ENCODE data around the gene TM4SF20.
"Not testable (repeated sequence)": the region's sequence is repeated elsewhere in the genome, so short reads cannot be mapped to it uniquely, and the experiment has no call there.

Gene TM4SF20

DNA sequence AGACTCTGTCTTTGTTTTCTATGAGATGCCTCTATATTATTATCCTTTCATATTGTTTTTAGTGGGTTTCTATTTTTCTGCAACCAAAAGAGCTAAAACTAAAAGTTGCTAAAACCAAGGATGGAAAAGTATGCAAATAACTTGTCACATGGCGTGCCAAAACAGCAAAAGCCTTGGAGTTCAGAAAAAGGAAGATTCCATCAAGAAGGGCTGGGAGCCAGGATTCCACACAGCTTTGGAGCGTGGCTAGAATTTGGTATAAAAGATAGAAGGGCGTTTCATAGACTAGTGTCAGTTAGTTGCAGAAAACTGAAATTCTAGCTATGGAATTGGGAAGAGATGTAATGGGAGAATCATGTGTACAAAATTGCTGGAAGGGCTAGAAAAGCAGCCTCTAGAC lies 4.6 kb upstream of the TM4SF20 start:
- Histone ChIP-seq H3K9me3 (ENCODE audit: control insufficient read depth, insufficient read depth, low read length) (no peaks in the 10 kb centered on the region), H3K9me2 (replicated peaks; ENCODE audit: control insufficient read depth, low read length) (no peaks in the 10 kb centered on the region), H4K20me1 (ENCODE audit: control insufficient read depth, insufficient read depth, low read depth, low read length) (no peaks in the 10 kb centered on the region), H3K79me2 (ENCODE audit: control insufficient read depth, low read length) (no peaks in the 10 kb centered on the region), H3F3A (ENCODE audit: control insufficient read depth, insufficient read depth) (no peaks in the 10 kb centered on the region), H3K4me2 (ENCODE audit: low read length) (no peak overlapping the region), H3K4me1 (ENCODE audit: control insufficient read depth, low read length) (peaks cover 9% of the 10 kb centered on the region), H3K27ac (ENCODE audit: low read depth, low read length) (no peak overlapping the region), H3K36me3 (ENCODE audit: control insufficient read depth, low read length) (no peaks in the 10 kb centered on the region), H3K4me3 (ENCODE audit: low read length) (no peak overlapping the region), H3K27me3 (ENCODE audit: control insufficient read depth, low read length) (no peaks in the 10 kb centered on the region)
- no peak for TF ChIP-seq CTCF (IDR thresholded peaks at IDR 0.05; ENCODE audit: low read depth, low read length, poor library complexity, severe bottlenecking)
- no peak for TF ChIP-seq EZH2phosphoT487 (IDR thresholded peaks at IDR 0.05; ENCODE audit: borderline replicate concordance, low read length)

GRCh38 chr2:227382241-227382835 lies 3.2 kb upstream of the TM4SF20 start:
- not testable (repeated sequence) for H3K36me3 ChIP-seq (ENCODE audit: control insufficient read depth, low read length); H3K4me1 ChIP-seq (ENCODE audit: control insufficient read depth, low read length); H3F3A ChIP-seq (ENCODE audit: control insufficient read depth, insufficient read depth); H3K9me3 ChIP-seq (ENCODE audit: control insufficient read depth, insufficient read depth, low read length); H3K27ac ChIP-seq (ENCODE audit: low read depth, low read length); H3K79me2 ChIP-seq (ENCODE audit: control insufficient read depth, low read length); H3K4me3 ChIP-seq (ENCODE audit: low read length); H3K4me2 ChIP-seq (ENCODE audit: low read length); H3K9me2 ChIP-seq (replicated peaks; ENCODE audit: control insufficient read depth, low read length); H3K27me3 ChIP-seq (ENCODE audit: control insufficient read depth, low read length); H4K20me1 ChIP-seq (ENCODE audit: control insufficient read depth, insufficient read depth, low read depth, low read length)

DNA sequence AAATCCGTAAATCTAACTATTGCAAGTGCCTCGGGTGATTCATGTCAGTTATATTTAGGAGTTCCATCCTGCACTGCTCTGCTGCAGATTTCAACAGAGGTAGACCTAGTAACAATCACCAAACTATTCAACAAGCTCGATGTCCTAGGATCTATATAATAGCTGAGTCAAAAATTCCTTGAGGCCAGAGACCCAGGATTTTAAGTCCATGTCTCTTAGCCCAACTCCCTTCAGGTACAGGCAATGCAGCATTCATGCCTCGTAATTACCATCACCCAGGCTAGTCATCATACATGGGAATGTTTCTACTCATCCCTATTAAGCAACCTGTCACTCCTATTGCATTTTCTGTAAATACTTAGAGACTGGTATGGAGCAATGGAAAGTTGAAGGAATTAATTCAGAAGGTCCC lies 729 bp downstream of the TM4SF20 start:
- H3K9me2 ChIP-seq (replicated peaks; ENCODE audit: control insufficient read depth, low read length), result no peaks in the 10 kb centered on the region
- no peaks in the 10 kb centered on the region for H3K9me3 ChIP-seq (ENCODE audit: control insufficient read depth, insufficient read depth, low read length)
- no peaks in the 10 kb centered on the region for H3K79me2 ChIP-seq (ENCODE audit: control insufficient read depth, low read length)
- H3K27ac ChIP-seq (ENCODE audit: low read depth, low read length), result no peak overlapping the region
- no peak for TF ChIP-seq CTCF (IDR thresholded peaks at IDR 0.05; ENCODE audit: low read depth, low read length, poor library complexity, severe bottlenecking)
- TF ChIP-seq EZH2phosphoT487 (IDR thresholded peaks at IDR 0.05; ENCODE audit: borderline replicate concordance, low read length), result no peak
- no peaks in the 10 kb centered on the region for H3K4me1 ChIP-seq (ENCODE audit: control insufficient read depth, low read length)
- no peaks in the 10 kb centered on the region for H4K20me1 ChIP-seq (ENCODE audit: control insufficient read depth, insufficient read depth, low read depth, low read length)
- no peak overlapping the region for H3K4me3 ChIP-seq (ENCODE audit: low read length)
- H3F3A ChIP-seq (ENCODE audit: control insufficient read depth, insufficient read depth), result no peaks in the 10 kb centered on the region
- no peaks in the 10 kb centered on the region for H3K27me3 ChIP-seq (ENCODE audit: control insufficient read depth, low read length)
- no peaks in the 10 kb centered on the region for H3K36me3 ChIP-seq (ENCODE audit: control insufficient read depth, low read length)
- no peak overlapping the region for H3K4me2 ChIP-seq (ENCODE audit: low read length)

DNA sequence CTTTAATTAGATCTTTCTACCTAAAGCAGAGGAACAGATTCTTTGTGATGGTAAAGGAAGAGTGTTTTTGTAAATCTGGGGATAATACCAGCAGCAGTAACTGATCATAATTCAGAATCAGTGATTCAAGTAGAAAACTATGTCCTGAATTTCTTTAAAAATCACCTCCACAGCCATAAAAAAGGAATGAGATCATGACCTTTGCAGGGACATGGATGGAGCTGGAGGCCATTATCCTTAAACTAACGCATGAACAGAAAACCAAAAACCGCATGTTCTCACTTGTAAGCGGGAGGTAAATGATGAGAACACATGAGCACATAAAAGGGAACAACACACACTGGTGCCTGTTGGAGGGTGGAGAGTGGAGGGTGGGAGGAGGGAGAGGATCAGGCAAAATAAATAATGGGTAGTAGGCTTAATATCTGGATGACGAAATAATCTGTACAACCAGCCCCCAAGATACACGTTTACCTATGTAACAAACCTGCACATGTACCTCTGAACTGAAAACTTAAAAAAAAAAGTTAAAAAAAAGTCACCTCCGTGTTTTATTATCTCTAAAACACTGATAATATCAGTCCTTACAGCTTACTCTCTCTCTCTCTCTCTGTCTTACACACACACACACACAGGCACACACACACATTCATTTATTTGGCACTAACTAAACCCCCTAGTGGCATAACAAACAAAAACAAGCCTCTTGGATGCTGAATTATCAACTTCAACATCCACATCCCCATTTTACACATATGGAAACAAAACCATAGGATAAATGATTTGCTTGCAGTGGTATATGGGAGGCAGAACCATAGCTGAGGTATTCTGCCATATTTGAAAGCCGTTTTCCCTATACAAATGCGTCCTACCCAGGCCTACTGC lies 1.4 kb downstream of the TM4SF20 start:
- Histone ChIP-seq H4K20me1 (ENCODE audit: control insufficient read depth, insufficient read depth, low read depth, low read length) (no peaks in the 10 kb centered on the region), H3K4me2 (ENCODE audit: low read length) (no peak overlapping the region), H3F3A (ENCODE audit: control insufficient read depth, insufficient read depth) (no peaks in the 10 kb centered on the region), H3K79me2 (ENCODE audit: control insufficient read depth, low read length) (no peaks in the 10 kb centered on the region), H3K9me2 (replicated peaks; ENCODE audit: control insufficient read depth, low read length) (no peaks in the 10 kb centered on the region), H3K36me3 (ENCODE audit: control insufficient read depth, low read length) (no peaks in the 10 kb centered on the region), H3K4me1 (ENCODE audit: control insufficient read depth, low read length) (no peaks in the 10 kb centered on the region), H3K4me3 (ENCODE audit: low read length) (no peak overlapping the region), H3K27ac (ENCODE audit: low read depth, low read length) (no peak overlapping the region), H3K9me3 (ENCODE audit: control insufficient read depth, insufficient read depth, low read length) (no peaks in the 10 kb centered on the region), H3K27me3 (ENCODE audit: control insufficient read depth, low read length) (no peaks in the 10 kb centered on the region)
- TF ChIP-seq CTCF (IDR thresholded peaks at IDR 0.05; ENCODE audit: low read depth, low read length, poor library complexity, severe bottlenecking) (no peak), EZH2phosphoT487 (IDR thresholded peaks at IDR 0.05; ENCODE audit: borderline replicate concordance, low read length) (no peak)
